DOHH2 (cell line): ENCODE data around the gene PCDHGB3.
"Not testable (repeated sequence)": the region's sequence is repeated elsewhere in the genome, so short reads cannot be mapped to it uniquely, and the experiment has no call there.

ENCODE experiments used
- H3F3A ChIP-seq: fragments of 200-600 bp; sonication (generic), shearing (Covaris generic); 2 replicates; pipeline ENCODE4 v1.6.0; 2016; ENCODE audit warnings: antibody characterized with exemption, mild to moderate bottlenecking; ENCODE audit not compliant: control insufficient read depth, insufficient read depth
- H3K27ac ChIP-seq: fragments of 200-600 bp; sonication (generic); 2 replicates; pipeline ENCODE4 v1.5.1; 2014; ENCODE audit warnings: low read depth, mild to moderate bottlenecking, low read length, moderate library complexity
- H3K27me3 ChIP-seq: fragments of 200-600 bp; sonication (generic); 2 replicates; pipeline ENCODE4 v1.6.1; 2014; ENCODE audit warnings: mild to moderate bottlenecking, low read length, mixed read lengths; ENCODE audit not compliant: control insufficient read depth
- H3K36me3 ChIP-seq: fragments of 200-600 bp; sonication (generic); 2 replicates; pipeline ENCODE4 v1.6.1; 2014; ENCODE audit warnings: mild to moderate bottlenecking, low read length, moderate library complexity, mixed read lengths; ENCODE audit not compliant: control insufficient read depth
- H3K4me1 ChIP-seq: fragments of 200-600 bp; sonication (generic); 2 replicates; pipeline ENCODE4 v1.6.1; 2014; ENCODE audit warnings: mild to moderate bottlenecking, low read length, mixed read lengths; ENCODE audit not compliant: control insufficient read depth
- H3K4me2 ChIP-seq: fragments of 200-600 bp; sonication (generic); 2 replicates; pipeline ENCODE4 v1.6.0; 2014; ENCODE audit warnings: mild to moderate bottlenecking, low read length, moderate library complexity
- H3K4me3 ChIP-seq: fragments of 200-600 bp; sonication (generic); 2 replicates; pipeline ENCODE4 v1.5.1; 2014; ENCODE audit warnings: mild to moderate bottlenecking, low read length, mixed read lengths
- H3K79me2 ChIP-seq: fragments of 200-600 bp; sonication (generic); 2 replicates; pipeline ENCODE4 v1.6.1; 2014; ENCODE audit warnings: mild to moderate bottlenecking, low read length, mixed read lengths; ENCODE audit not compliant: control insufficient read depth
- H3K9me2 ChIP-seq: fragments of 200-600 bp; sonication (generic); replicated peaks from 2 replicates; pipeline ENCODE4 v1.6.1; 2014; ENCODE audit warnings: mild to moderate bottlenecking, low read length, mixed read lengths; ENCODE audit not compliant: control insufficient read depth
- H3K9me3 ChIP-seq: fragments of 200-600 bp; sonication (generic); 2 replicates; pipeline ENCODE4 v1.6.1; 2014; ENCODE audit warnings: antibody characterized with exemption, low read length, mixed read lengths; ENCODE audit not compliant: control insufficient read depth, insufficient read depth
- H4K20me1 ChIP-seq: fragments of 200-600 bp; sonication (generic); 2 replicates; pipeline ENCODE4 v1.6.0; 2014; ENCODE audit warnings: low read depth, mild to moderate bottlenecking, antibody characterized with exemption, low read length, moderate library complexity; ENCODE audit not compliant: control insufficient read depth, insufficient read depth
- CTCF ChIP-seq: fragments of 200-600 bp; sonication (generic); IDR thresholded peaks from one replicate; pipeline ENCODE4 v1.5.1; 2014; ENCODE audit warnings: antibody characterized with exemption, mild to moderate bottlenecking, low read depth, low read length; ENCODE audit not compliant: poor library complexity, severe bottlenecking
- EZH2phosphoT487 ChIP-seq: fragments of 200-600 bp; sonication (generic); IDR thresholded peaks from 2 replicates; pipeline ENCODE4 v1.6.1; 2017; ENCODE audit warnings: borderline replicate concordance, mild to moderate bottlenecking, antibody characterized with exemption, low read length, moderate library complexity, mixed read lengths

Gene PCDHGB3

GRCh38 chr5:141413540-141414069, 43.6 kb downstream of the PCDHGB3 start:
- H3K9me3 ChIP-seq, result peaks cover 24% of the 10 kb centered on the region; the same call in 1 of the 2 replicates
- H3K4me2 ChIP-seq, result no peak overlapping the region
- H3K4me1 ChIP-seq, result no peaks in the 10 kb centered on the region
- no peak for TF ChIP-seq CTCF
- no peak for TF ChIP-seq EZH2phosphoT487
- no peaks in the 10 kb centered on the region for H3K79me2 ChIP-seq
- no peak overlapping the region for H3K27ac ChIP-seq
- no peaks in the 10 kb centered on the region for H3K9me2 ChIP-seq
- H3K27me3 ChIP-seq, result no peaks in the 10 kb centered on the region
- H3K36me3 ChIP-seq, result peaks cover 19% of the 10 kb centered on the region
- H4K20me1 ChIP-seq, result no peaks in the 10 kb centered on the region
- no peak overlapping the region for H3K4me3 ChIP-seq
- H3F3A ChIP-seq, result no peaks in the 10 kb centered on the region

DNA sequence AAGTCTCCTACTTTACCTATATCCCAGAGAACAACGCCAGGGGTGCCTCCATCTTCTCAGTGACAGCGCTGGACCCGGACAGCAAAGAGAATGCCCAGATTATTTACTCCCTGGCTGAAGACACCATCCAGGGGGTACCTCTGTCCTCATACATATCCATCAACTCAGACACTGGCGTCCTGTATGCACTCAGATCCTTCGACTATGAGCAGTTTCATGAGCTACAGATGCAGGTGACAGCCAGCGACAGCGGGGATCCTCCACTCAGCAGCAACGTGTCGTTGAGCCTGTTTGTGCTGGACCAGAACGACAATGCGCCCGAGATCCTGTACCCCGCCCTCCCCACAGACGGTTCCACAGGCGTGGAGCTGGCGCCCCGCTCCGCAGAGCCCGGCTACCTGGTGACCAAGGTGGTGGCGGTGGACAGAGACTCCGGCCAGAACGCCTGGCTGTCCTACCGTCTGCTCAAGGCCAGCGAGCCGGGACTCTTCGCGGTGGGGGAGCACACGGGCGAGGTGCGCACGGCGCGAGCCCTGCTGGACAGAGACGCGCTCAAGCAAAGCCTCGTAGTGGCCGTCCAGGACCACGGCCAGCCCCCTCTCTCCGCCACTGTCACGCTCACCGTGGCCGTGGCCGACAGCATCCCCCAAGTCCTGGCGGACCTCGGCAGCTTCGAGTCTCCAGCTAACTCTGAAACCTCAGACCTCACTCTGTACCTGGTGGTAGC, 44.7 kb downstream of the PCDHGB3 start:
- H3K27me3 ChIP-seq, H4K20me1 ChIP-seq, H3K9me2 ChIP-seq, H3K4me1 ChIP-seq, H3K4me2 ChIP-seq, H3K4me3 ChIP-seq, H3F3A ChIP-seq, H3K27ac ChIP-seq, H3K79me2 ChIP-seq: not testable (repeated sequence)
- Histone ChIP-seq H3K9me3 (peaks cover 27% of the 10 kb centered on the region; the same call in 1 of the 2 replicates), H3K36me3 (peaks cover 19% of the 10 kb centered on the region)

DNA sequence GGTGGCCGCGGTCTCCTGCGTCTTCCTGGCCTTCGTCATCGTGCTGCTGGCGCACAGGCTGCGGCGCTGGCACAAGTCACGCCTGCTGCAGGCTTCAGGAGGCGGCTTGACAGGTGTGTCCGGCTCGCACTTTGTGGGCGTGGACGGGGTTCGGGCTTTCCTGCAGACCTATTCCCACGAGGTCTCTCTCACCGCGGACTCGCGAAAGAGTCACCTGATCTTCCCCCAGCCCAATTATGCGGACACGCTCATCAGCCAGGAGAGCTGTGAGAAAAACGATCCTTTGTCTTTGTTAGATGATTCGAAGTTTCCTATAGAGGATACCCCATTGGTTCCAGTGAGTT, 45.2 kb downstream of the PCDHGB3 start:
- not testable (repeated sequence) for H3K4me1 ChIP-seq, H3K79me2 ChIP-seq, H3K4me3 ChIP-seq, H3K9me2 ChIP-seq, H4K20me1 ChIP-seq, H3F3A ChIP-seq, H3K4me2 ChIP-seq, H3K27me3 ChIP-seq, H3K27ac ChIP-seq
- Histone ChIP-seq H3K9me3 (peaks cover 30% of the 10 kb centered on the region; the same call in 1 of the 2 replicates), H3K36me3 (peaks cover 19% of the 10 kb centered on the region)

DNA sequence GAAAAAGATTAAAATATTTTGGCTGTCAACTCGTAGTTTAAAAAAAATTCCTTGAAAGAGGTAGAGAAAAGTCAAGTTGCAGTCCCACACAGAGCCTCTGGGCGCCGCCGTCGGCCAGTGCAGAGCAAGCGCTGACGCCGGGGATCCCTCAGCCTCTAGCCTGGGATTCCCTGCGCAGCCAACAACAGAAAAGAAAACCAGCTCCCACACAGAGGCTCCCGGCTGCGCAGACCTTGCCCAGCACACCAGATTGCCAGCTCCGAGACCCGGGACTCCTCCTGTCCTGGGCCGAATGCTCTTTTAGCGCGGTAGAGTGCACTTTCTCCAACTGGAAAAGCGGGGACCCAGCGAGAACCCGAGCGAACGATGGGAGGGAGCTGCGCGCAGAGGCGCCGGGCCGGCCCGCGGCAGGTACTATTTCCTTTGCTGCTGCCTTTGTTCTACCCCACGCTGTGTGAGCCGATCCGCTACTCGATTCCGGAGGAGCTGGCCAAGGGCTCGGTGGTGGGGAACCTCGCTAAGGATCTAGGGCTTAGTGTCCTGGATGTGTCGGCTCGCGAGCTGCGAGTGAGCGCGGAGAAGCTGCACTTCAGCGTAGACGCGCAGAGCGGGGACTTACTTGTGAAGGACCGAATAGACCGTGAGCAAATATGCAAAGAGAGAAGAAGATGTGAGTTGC, 47.6 kb downstream of the PCDHGB3 start, which contains the start of gene PCDHGB7:
Gene PCDHGB7, plus strand, starts transcription at position 184 of the 679 bp plus-strand sequence. Its CDS starts 183 bp downstream, at position 367.
- not testable (repeated sequence) for H3K27ac ChIP-seq, H3K79me2 ChIP-seq, H4K20me1 ChIP-seq, H3K4me1 ChIP-seq, H3K27me3 ChIP-seq, H3K4me2 ChIP-seq, H3F3A ChIP-seq, H3K9me2 ChIP-seq, H3K4me3 ChIP-seq
- peaks cover 45% of the 10 kb centered on the region; the same call in 1 of the 2 replicates for H3K9me3 ChIP-seq
- peaks cover 19% of the 10 kb centered on the region for H3K36me3 ChIP-seq
